Endothelial cell of umbilical vein (primary cell): ENCODE measurements around the gene CNNM3. TPM values are rescaled to one million over a fixed set of nuclear protein-coding genes. Genes with fewer than 3 reads are reported as not detected.

ENCODE experiments used
- BruUV-seq: library from RNA; stranded (reverse); fragments of 400-500 nt; replicated peaks from 2 replicates; lab custom pipeline; 2021; lab: Mats Ljungman, UMichigan
- CTCF ChIA-PET: fragments of 300-600, 350-600 bp; sonication (Branson Sonifier 250); formaldehyde crosslinking; loops from one replicate; lab custom pipeline; 2021; ENCODE audit warnings: antibody characterized with exemption, inconsistent platforms; lab: Charles Lee
- POLR2A ChIA-PET: fragments of 300-600, 350-600 bp; sonication (Branson Sonifier 250); formaldehyde crosslinking; loops from one replicate; lab custom pipeline; 2021; ENCODE audit warnings: antibody characterized with exemption, inconsistent platforms; lab: Charles Lee
- DNase-seq: peaks from one replicate; pipeline ENCODE4 v3.0.0-alpha.2; 2011; ENCODE audit warnings: low read depth, low spot score
- FAIRE-seq: peaks from 2 replicates; lab custom pipeline; 2011; peaks lifted over from hg19 to GRCh38; lab: Jason Lieb, UNC
- H2AFZ ChIP-seq: 2 replicates; pipeline ENCODE4 v1.6.0; 2012; ENCODE audit warnings: low read depth, low read length, control low read depth, inconsistent platforms
- H3K27ac ChIP-seq: 2 replicates; pipeline ENCODE4 v1.5.1; 2011; ENCODE audit warnings: low read depth, mild to moderate bottlenecking, control low read depth, low read length, moderate library complexity; ENCODE audit not compliant: insufficient read depth
- H3K27me3 ChIP-seq, 2 experiments: 2 replicates each; pipeline versions ENCODE4 v1.6.0 to v1.6.1; 2011; ENCODE audit warnings: low read length in 2 of 2, mixed read lengths in 1 of 2; ENCODE audit not compliant: control insufficient read depth in 2 of 2, insufficient read depth in 2 of 2
- H3K36me3 ChIP-seq, 2 experiments: 2 replicates in 1 of 2; 3 replicates in 1 of 2; pipeline ENCODE4 v1.5.1; 2011; ENCODE audit warnings: low read length in 2 of 2, mild to moderate bottlenecking in 1 of 2, moderate library complexity in 1 of 2; ENCODE audit not compliant: control insufficient read depth in 2 of 2, insufficient read depth in 2 of 2; ENCODE audit errors: extremely low read depth in 1 of 2
- H3K4me1 ChIP-seq: 3 replicates; pipeline ENCODE4 v1.5.1; 2011; ENCODE audit warnings: mild to moderate bottlenecking, low read length; ENCODE audit not compliant: control insufficient read depth, insufficient read depth; ENCODE audit errors: extremely low read depth
- H3K4me2 ChIP-seq: 2 replicates; pipeline ENCODE4 v1.6.1; 2011; ENCODE audit warnings: low read length, control low read depth, mixed read lengths; ENCODE audit not compliant: insufficient read depth
- H3K4me3 ChIP-seq, 3 experiments: fragments of 200-600 bp in 1 of 3; sonication (generic), shearing (Covaris generic) in 1 of 3; replicated peaks in 1 of 3; 2 replicates each; pipeline ENCODE4 v1.5.1; 2011 to 2016; ENCODE audit warnings: control low read depth in 3 of 3, low read length in 3 of 3, mild to moderate bottlenecking in 2 of 3, inconsistent platforms in 1 of 3, low read depth in 1 of 3, moderate library complexity in 1 of 3; ENCODE audit not compliant: insufficient read depth in 1 of 3
- H3K79me2 ChIP-seq: 2 replicates; pipeline ENCODE4 v1.6.0; 2012; ENCODE audit warnings: low read length, inconsistent platforms; ENCODE audit not compliant: control insufficient read depth, insufficient read depth
- H3K9ac ChIP-seq: replicated peaks from 2 replicates; pipeline ENCODE3; 2011; ENCODE audit warnings: low read length, control low read depth; ENCODE audit not compliant: insufficient read depth; ENCODE audit errors: extremely low read depth
- H3K9me1 ChIP-seq: replicated peaks from 3 replicates; pipeline ENCODE4 v1.6.0; 2011; ENCODE audit warnings: mild to moderate bottlenecking, low read length; ENCODE audit not compliant: control insufficient read depth, insufficient read depth; ENCODE audit errors: extremely low read depth
- H3K9me3 ChIP-seq: replicated peaks from 2 replicates; pipeline ENCODE4 v1.5.1; 2012; ENCODE audit warnings: low read length, inconsistent platforms; ENCODE audit not compliant: control insufficient read depth, insufficient read depth
- H4K20me1 ChIP-seq: replicated peaks from 2 replicates; pipeline ENCODE3; 2011; ENCODE audit warnings: mild to moderate bottlenecking, low read length; ENCODE audit not compliant: control insufficient read depth, insufficient read depth; ENCODE audit errors: extremely low read depth
- CTCF ChIP-seq, 2 donors: IDR thresholded peaks; 1 replicate in 1 of 2; 2 replicates in 1 of 2; pipeline ENCODE4 v1.5.1; 2011; ENCODE audit warnings: low read length in 2 of 2, mild to moderate bottlenecking in 2 of 2, moderate library complexity in 2 of 2, control low read depth in 1 of 2, inconsistent platforms in 1 of 2, low read depth in 1 of 2; ENCODE audit not compliant: insufficient read depth in 1 of 2; ENCODE audit errors: extremely low read depth in 1 of 2
- EZH2 ChIP-seq: IDR thresholded peaks from 2 replicates; pipeline ENCODE4 v1.6.1; 2012; ENCODE audit warnings: borderline replicate concordance, low read depth, mild to moderate bottlenecking, moderate library complexity, low read length, inconsistent platforms; ENCODE audit not compliant: severe bottlenecking
- FOS ChIP-seq: IDR thresholded peaks from 2 replicates; pipeline ENCODE4 v1.6.1; 2011; ENCODE audit warnings: mild to moderate bottlenecking, low read length, moderate library complexity, borderline replicate concordance; ENCODE audit not compliant: insufficient read depth
- GATA2 ChIP-seq: IDR thresholded peaks from 2 replicates; pipeline ENCODE4 v1.7.0; 2011; ENCODE audit warnings: low read depth, mild to moderate bottlenecking, moderate library complexity, mixed read lengths, low read length; ENCODE audit not compliant: insufficient read length, insufficient read depth
- JUN ChIP-seq: IDR thresholded peaks from 2 replicates; pipeline ENCODE4 v1.6.1; 2011; ENCODE audit warnings: borderline replicate concordance, low read depth; ENCODE audit not compliant: insufficient read length, insufficient read depth
- MYC ChIP-seq: IDR thresholded peaks from one replicate; pipeline ENCODE4 v1.6.1; 2011; ENCODE audit warnings: mild to moderate bottlenecking, low read depth, low read length
- POLR2A ChIP-seq: IDR thresholded peaks from 2 replicates; pipeline ENCODE4 v1.6.1; 2012; ENCODE audit warnings: low read depth, mild to moderate bottlenecking, control low read depth, low read length
- POLR2AphosphoS5 ChIP-seq: IDR thresholded peaks from 2 replicates; pipeline ENCODE4 v1.6.1; 2012; ENCODE audit warnings: low read depth, mild to moderate bottlenecking, control low read depth, low read length, moderate library complexity; ENCODE audit not compliant: insufficient read depth
- dilution Hi-C: fragments of 300-500 bp; cut with MboI; formaldehyde crosslinking; loops from one replicate; pipeline ENCODE4 v1.15.0; 2019; ENCODE audit warnings: low sequenced_read_pairs; ENCODE audit not compliant: extremely low pct_ligation_motif_present
- intact Hi-C: fragments of 100-400 bp; cut with micrococcal nuclease; formaldehyde crosslinking; loops from one replicate; pipeline ENCODE4 v1.10.0; 2022
- polyA plus RNA-seq, 4 experiments: library from polyadenylated mRNA; depleted of rRNA in 3 of 4; stranded (reverse) in 3 of 4; unstranded in 1 of 4; fragments of >200 nt; gene quantifications; 2 replicates each; pipeline versions ENCODE4 v1.2.1 to v1.2.3, GENCODE V29; 2011 to 2012; ENCODE audit warnings: missing spikeins in 1 of 4
- total RNA-seq: library from RNA; stranded (reverse); gene quantifications from 2 replicates; pipeline ENCODE4 v1.2.3, GENCODE V29; 2021
- TF ChIP-seq, protein P1 (sequence below): IDR thresholded peaks from 2 replicates; pipeline ENCODE4 v1.6.1; 2011; ENCODE audit not compliant: insufficient read depth, insufficient read length

Gene CNNM3
- total and polyA plus RNA-seq, 2 donors (not counting 3 experiments of a cell fraction or from before 2014, with no cell fraction given), result 13.0 to 14.9 TPM

GRCh38 chr2:96797066-96797625 is 18.9 kb upstream of the CNNM3 start:
- POLR2A ChIA-PET, result no interaction called here
- intact Hi-C loops, result no loop called here
- no peak for FAIRE-seq

More at GRCh38 chr2:96797066-96797625, 18.9 kb upstream of the CNNM3 start:
- dilution Hi-C loops, result no loop called here
- CTCF ChIA-PET, result no interaction called here
- Histone ChIP-seq H3K4me2 (no peak overlapping the region), H3K9me3 (no peaks in the 10 kb centered on the region), H3K36me3 (no peaks in the 10 kb centered on the region), H4K20me1 (no peaks in the 10 kb centered on the region), H3K9ac (no peak overlapping the region), H3K4me1 (no peaks in the 10 kb centered on the region), H3K9me1 (no peaks in the 10 kb centered on the region), H3K79me2 (no peaks in the 10 kb centered on the region), H3K27ac (no peak overlapping the region), H3K27me3 (no peaks in the 10 kb centered on the region), H3K4me3 (no peak overlapping the region), H2AFZ (no peak overlapping the region)
- no TSS peak for BruUV-seq
- TF ChIP-seq MYC (no peak), CTCF (IDR thresholded peaks at IDR 0.05; ENCODE audit: extremely low read depth in 1 of 2, insufficient read depth in 1 of 2, low read depth in 1 of 2, low read length in 2 of 2) (no peak), POLR2AphosphoS5 (no peak), GATA2 (no peak), JUN (no peak), EZH2 (no peak), POLR2A (no peak), FOS (no peak)
- TF ChIP-seq, protein P1, sequence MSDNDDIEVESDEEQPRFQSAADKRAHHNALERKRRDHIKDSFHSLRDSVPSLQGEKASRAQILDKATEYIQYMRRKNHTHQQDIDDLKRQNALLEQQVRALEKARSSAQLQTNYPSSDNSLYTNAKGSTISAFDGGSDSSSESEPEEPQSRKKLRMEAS, result no peak
- DNase-seq, result no peak
